GM18508 (cell line): Measurements from ENCODE around the gene KRTAP10-3.
"Not testable (repeated sequence)": the region's sequence is repeated elsewhere in the genome, so short reads cannot be mapped to it uniquely, and the experiment has no call there.

ENCODE experiments used
- ATAC-seq: cut with Tn5 transposase; IDR thresholded peaks from one replicate; pipeline ENCODE4 v1.9.1; 2021; ENCODE audit warnings: moderate number of reproducible peaks; ENCODE audit not compliant: insufficient read depth, unreplicated experiment

The KRTAP10-3 gene

GRCh38 chr21:44550807-44551206 is 7.8 kb downstream of the KRTAP10-3 start:
- no peak for ATAC-seq

- ATAC-seq, result not testable (repeated sequence)
Observed at GRCh38 chr21:44550285-44550684, 8.3 kb downstream of the KRTAP10-3 start.

- no peak for ATAC-seq
Observed at GRCh38 chr21:44549525-44550211, 8.9 kb downstream of the KRTAP10-3 start.

GRCh38 chr21:44548922-44549321 is 9.7 kb downstream of the KRTAP10-3 start:
- ATAC-seq, result no peak

- ATAC-seq, result no peak
Observed at GRCh38 chr21:44548381-44548780, 10.2 kb downstream of the KRTAP10-3 start.

GRCh38 chr21:44547656-44548331 is 10.8 kb downstream of the KRTAP10-3 start:
- no peak for ATAC-seq

- ATAC-seq, result no peak
Observed at GRCh38 chr21:44544566-44544965, 14.0 kb downstream of the KRTAP10-3 start.

- no peak for ATAC-seq
Observed at GRCh38 chr21:44542716-44543115, 15.9 kb downstream of the KRTAP10-3 start.

GRCh38 chr21:44540741-44541288 is 17.8 kb downstream of the KRTAP10-3 start:
- ATAC-seq, result no peak

GRCh38 chr21:44539991-44540666 is 18.5 kb downstream of the KRTAP10-3 start, which contains the start of gene KRTAP10-1:
Gene KRTAP10-1 (minus strand): TSS chr21:44540195. CDS start chr21:44540150, 45 bp downstream.
- ATAC-seq, result no peak

- ATAC-seq, result no peak
Observed at GRCh38 chr21:44539046-44539445, 19.5 kb downstream of the KRTAP10-3 start.

GRCh38 chr21:44537930-44538911 is 20.4 kb downstream of the KRTAP10-3 start:
- no peak for ATAC-seq

GRCh38 chr21:44535963-44536362 is 22.6 kb downstream of the KRTAP10-3 start:
- no peak for ATAC-seq

GRCh38 chr21:44534688-44535087 is 23.9 kb downstream of the KRTAP10-3 start:
- ATAC-seq, result no peak

GRCh38 chr21:44533891-44534627 is 24.5 kb downstream of the KRTAP10-3 start:
- no peak for ATAC-seq

GRCh38 chr21:44533121-44533890 is 25.3 kb downstream of the KRTAP10-3 start:
- ATAC-seq, result no peak

- no peak for ATAC-seq
Observed at GRCh38 chr21:44532712-44533111, 25.9 kb downstream of the KRTAP10-3 start.
